GM23248 (cell line): Measurements from ENCODE around the gene CFAP90. TPM values are rescaled to one million over a fixed set of nuclear protein-coding genes. Genes with fewer than 3 reads are reported as not detected.

Source experiments
- DNase-seq: peaks from one replicate; pipeline ENCODE4 v3.0.0-alpha.2; 2015
- H2AFZ ChIP-seq: fragments of 200-600 bp; sonication (generic); 2 replicates; pipeline ENCODE4 v1.6.1; 2016; ENCODE audit warnings: antibody characterized with exemption
- H3F3A ChIP-seq: fragments of 200-600 bp; sonication (generic); 2 replicates; pipeline ENCODE4 v1.6.1; 2016; ENCODE audit warnings: mild to moderate bottlenecking, antibody characterized with exemption, mixed run types; ENCODE audit not compliant: insufficient read depth
- H3K27ac ChIP-seq: fragments of 200-600 bp; sonication (generic); 2 replicates; pipeline ENCODE4 v1.5.1; 2016; ENCODE audit warnings: mild to moderate bottlenecking
- H3K27me3 ChIP-seq: fragments of 200-600 bp; sonication (generic); replicated peaks from 2 replicates; pipeline ENCODE4 v1.6.1; 2016; ENCODE audit warnings: mild to moderate bottlenecking; ENCODE audit not compliant: insufficient read depth
- H3K36me3 ChIP-seq: fragments of 200-600 bp; sonication (generic); 2 replicates; pipeline ENCODE4 v1.6.1; 2016; ENCODE audit warnings: low read depth, mild to moderate bottlenecking
- H3K4me1 ChIP-seq: fragments of 200-600 bp; sonication (generic); 2 replicates; pipeline ENCODE4 v1.6.1; 2016; ENCODE audit warnings: mild to moderate bottlenecking; ENCODE audit not compliant: insufficient read depth
- H3K4me2 ChIP-seq: fragments of 200-600 bp; sonication (generic); one replicate; pipeline ENCODE4 v1.6.1; 2016; ENCODE audit warnings: mild to moderate bottlenecking; ENCODE audit not compliant: unreplicated experiment
- H3K4me3 ChIP-seq: fragments of 200-600 bp; sonication (generic); 2 replicates; pipeline ENCODE4 v1.5.1; 2016; ENCODE audit warnings: mild to moderate bottlenecking
- H3K79me2 ChIP-seq: fragments of 200-600 bp; sonication (generic); 2 replicates; pipeline ENCODE4 v1.6.1; 2016; ENCODE audit warnings: mild to moderate bottlenecking; ENCODE audit not compliant: insufficient read depth
- H3K9ac ChIP-seq: fragments of 200-600 bp; sonication (generic); 2 replicates; pipeline ENCODE4 v1.6.1; 2016; ENCODE audit warnings: mild to moderate bottlenecking
- H3K9me2 ChIP-seq: fragments of 200-600 bp; sonication (generic); 2 replicates; pipeline ENCODE4 v1.6.1; 2016; ENCODE audit warnings: mixed run types, mild to moderate bottlenecking, moderate library complexity; ENCODE audit not compliant: insufficient read depth
- H3K9me3 ChIP-seq: fragments of 200-600 bp; sonication (generic); one replicate; pipeline ENCODE4 v1.6.1; 2017; ENCODE audit warnings: low read depth
- H4K20me1 ChIP-seq: fragments of 200-600 bp; sonication (generic); 2 replicates; pipeline ENCODE4 v1.6.0; 2016; ENCODE audit not compliant: insufficient read depth
- EZH2 ChIP-seq: fragments of 200-600 bp; sonication (generic); IDR thresholded peaks from 2 replicates; pipeline ENCODE4 v1.6.1; 2018; ENCODE audit warnings: antibody characterized with exemption, mild to moderate bottlenecking; ENCODE audit not compliant: insufficient read depth, poor library complexity, severe bottlenecking
- EZH2phosphoT487 ChIP-seq: fragments of 200-600 bp; sonication (generic); IDR thresholded peaks from 2 replicates; pipeline ENCODE4 v1.6.1; 2018; ENCODE audit warnings: antibody characterized with exemption, moderate library complexity, mild to moderate bottlenecking, low read depth; ENCODE audit not compliant: insufficient read depth
- WGBS, 2 experiments: methylation state at CpG; one replicate each; pipeline ENCODE4 v1.1.6; 2015 to 2017; ENCODE audit warnings: low lambda C conversion rate in 2 of 2, low coverage in 1 of 2; ENCODE audit errors: missing lambda C conversion rate in 2 of 2; 5-methylcytosine and 5-hydroxymethylcytosine counted together
- in situ Hi-C: fragments of 300-500 bp; cut with MboI; formaldehyde crosslinking; loops from 2 replicates; pipeline ENCODE4 v1.15.0; 2020
- polyA plus RNA-seq: library from polyadenylated mRNA; unstranded; fragments of >200 nt; fragmentation: Nextera tagmentation; extraction: Ambion mirVana; gene quantifications from 2 replicates; pipeline ENCODE4 v1.2.1, GENCODE V29; 2016
- total RNA-seq: library from RNA; depleted of rRNA; stranded (reverse); fragments of >200 nt; shearing (Covaris generic); gene quantifications from 2 replicates; pipeline ENCODE4 v1.2.3, GENCODE V29; 2014

Gene CFAP90
- total and polyA plus RNA-seq, 2 experiments from 2014 or later, result 0.19 to 0.32 TPM

DNA sequence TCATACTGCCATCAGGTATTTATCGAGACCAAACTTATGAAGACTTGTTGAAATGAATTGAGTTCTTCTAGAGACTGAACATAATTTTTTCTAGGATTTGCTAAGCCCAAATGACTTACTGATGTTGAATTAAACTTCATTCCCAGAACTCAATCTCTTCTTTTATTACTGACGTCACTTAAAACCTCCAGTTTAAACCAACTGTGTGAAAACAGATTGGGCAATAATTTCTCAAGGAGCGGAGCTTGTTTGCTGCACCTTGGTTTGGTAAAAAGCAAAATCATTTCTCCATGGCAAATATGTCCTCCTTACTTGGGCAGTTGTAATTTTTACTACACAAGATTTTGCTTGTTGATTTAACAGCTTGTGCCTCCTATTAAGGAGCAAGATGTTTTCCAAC lies 37.4 kb downstream of the CFAP90 start:
- no peaks in the 10 kb centered on the region for H3K4me1 ChIP-seq
- no peaks in the 10 kb centered on the region for H3K27me3 ChIP-seq
- H3K79me2 ChIP-seq, result no peaks in the 10 kb centered on the region
- H3K36me3 ChIP-seq, result no peaks in the 10 kb centered on the region
- DNase-seq, result no peak
- H4K20me1 ChIP-seq, result no peaks in the 10 kb centered on the region
- no peaks in the 10 kb centered on the region for H3F3A ChIP-seq
- in situ Hi-C loops, result no loop called here
- no peak overlapping the region for H3K4me3 ChIP-seq
- no peak overlapping the region for H3K9ac ChIP-seq
- H3K27ac ChIP-seq, result no peak overlapping the region
- no peak overlapping the region for H3K4me2 ChIP-seq
- no peak overlapping the region for H2AFZ ChIP-seq
- WGBS, 2 experiments, result 42 to 48% methylated on average over 3 of the region's 3 CpGs
- H3K9me3 ChIP-seq, result no peaks in the 10 kb centered on the region
- no peaks in the 10 kb centered on the region for H3K9me2 ChIP-seq
- no peak for TF ChIP-seq EZH2
- TF ChIP-seq EZH2phosphoT487, result no peak

DNA sequence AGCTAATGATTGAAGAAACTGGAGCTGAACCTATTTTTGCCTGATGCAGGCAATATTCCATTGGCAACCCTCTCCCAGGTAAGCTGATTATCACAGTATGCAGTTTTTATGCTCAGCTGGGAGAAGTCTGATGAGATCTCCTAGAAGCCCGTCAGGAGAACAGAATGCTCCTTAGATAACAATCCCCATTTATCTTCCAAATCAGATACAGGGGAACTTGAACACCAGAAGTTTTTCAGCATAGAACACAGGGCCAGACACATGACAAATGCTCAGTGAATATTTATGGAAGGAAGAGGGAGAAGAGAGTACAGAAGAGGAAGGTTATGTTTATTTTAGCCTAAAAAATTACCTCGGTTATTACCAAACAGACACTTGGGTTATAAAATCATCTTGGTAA lies 37.9 kb downstream of the CFAP90 start:
- H3K9me3 ChIP-seq, result no peaks in the 10 kb centered on the region
- H3K27me3 ChIP-seq, result no peaks in the 10 kb centered on the region
- no peaks in the 10 kb centered on the region for H3K79me2 ChIP-seq
- H3K9me2 ChIP-seq, result no peaks in the 10 kb centered on the region
- DNase-seq, result no peak
- no peak overlapping the region for H2AFZ ChIP-seq
- no peak overlapping the region for H3K4me2 ChIP-seq
- in situ Hi-C loops, result no loop called here
- no peak overlapping the region for H3K9ac ChIP-seq
- H3K4me3 ChIP-seq, result no peak overlapping the region
- 23 to 28% methylated on average over 2 of the region's 2 CpGs for WGBS, 2 experiments
- H3F3A ChIP-seq, result no peaks in the 10 kb centered on the region
- no peaks in the 10 kb centered on the region for H3K4me1 ChIP-seq
- H4K20me1 ChIP-seq, result no peaks in the 10 kb centered on the region
- TF ChIP-seq EZH2 (no peak), EZH2phosphoT487 (no peak)
- no peaks in the 10 kb centered on the region for H3K36me3 ChIP-seq
- no peak overlapping the region for H3K27ac ChIP-seq

DNA sequence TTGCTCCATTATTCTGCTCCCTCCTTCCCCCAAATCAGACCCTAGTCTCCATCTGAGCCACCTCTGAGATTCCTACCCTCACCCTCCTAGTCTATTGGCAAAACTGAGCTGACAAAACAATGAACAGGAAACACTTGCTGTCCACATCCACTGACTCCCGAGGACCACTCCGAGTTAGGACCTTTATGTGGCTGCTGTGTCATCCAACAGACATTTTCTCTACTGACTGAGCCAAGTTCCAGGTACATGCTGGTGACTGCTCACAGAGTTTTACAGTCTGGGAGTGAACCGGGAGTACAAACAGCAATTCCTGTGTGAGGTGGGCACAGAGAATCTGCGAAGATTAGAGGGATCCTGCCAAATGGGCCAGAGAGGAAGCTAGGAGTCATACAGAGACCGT lies 39.2 kb downstream of the CFAP90 start:
- H2AFZ ChIP-seq, result no peak overlapping the region
- H3K9me3 ChIP-seq, result no peaks in the 10 kb centered on the region
- in situ Hi-C loops, result no loop called here
- H3K9ac ChIP-seq, result no peak overlapping the region
- no peaks in the 10 kb centered on the region for H3K9me2 ChIP-seq
- H3K79me2 ChIP-seq, result no peaks in the 10 kb centered on the region
- H4K20me1 ChIP-seq, result no peaks in the 10 kb centered on the region
- H3K4me1 ChIP-seq, result no peaks in the 10 kb centered on the region
- no peaks in the 10 kb centered on the region for H3K27me3 ChIP-seq
- H3F3A ChIP-seq, result no peaks in the 10 kb centered on the region
- H3K36me3 ChIP-seq, result no peaks in the 10 kb centered on the region
- no peak overlapping the region for H3K27ac ChIP-seq
- TF ChIP-seq EZH2phosphoT487 (no peak), EZH2 (no peak)
- no peak overlapping the region for H3K4me2 ChIP-seq
- WGBS, 2 experiments, result 65 to 72% methylated on average over 5 of the region's 5 CpGs
- H3K4me3 ChIP-seq, result no peak overlapping the region
- no peak for DNase-seq

DNA sequence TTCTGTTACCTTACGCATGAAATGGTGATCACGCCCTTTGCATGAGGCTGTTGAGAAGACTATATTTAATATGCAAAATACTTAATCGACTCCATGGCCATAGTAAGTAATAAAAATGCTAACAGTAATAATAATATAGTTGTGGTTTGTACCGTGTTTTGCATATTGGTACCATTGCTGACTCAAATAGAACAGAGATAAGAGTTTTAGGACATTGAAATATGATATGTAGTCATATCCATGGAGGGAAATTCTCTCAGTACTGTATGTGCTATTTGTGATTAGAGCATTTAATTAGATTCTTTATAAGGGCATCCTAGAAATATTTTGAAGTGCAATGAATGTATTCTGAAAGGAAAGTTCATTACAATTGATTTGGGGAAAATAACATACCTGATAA lies 41.9 kb downstream of the CFAP90 start:
- Histone ChIP-seq H3K4me1 (no peaks in the 10 kb centered on the region), H3K4me2 (no peak overlapping the region), H3K36me3 (no peaks in the 10 kb centered on the region), H2AFZ (no peak overlapping the region), H3K4me3 (no peak overlapping the region), H4K20me1 (no peaks in the 10 kb centered on the region), H3K9me2 (no peaks in the 10 kb centered on the region), H3K27ac (no peak overlapping the region), H3K27me3 (no peaks in the 10 kb centered on the region), H3K9ac (no peak overlapping the region), H3F3A (no peaks in the 10 kb centered on the region), H3K79me2 (no peaks in the 10 kb centered on the region), H3K9me3 (no peaks in the 10 kb centered on the region)
- no peak for TF ChIP-seq EZH2
- no peak for TF ChIP-seq EZH2phosphoT487
- 59% methylated on average over 4 of the region's 4 CpGs for WGBS, 2 experiments
- in situ Hi-C loops, result no loop called here
- no peak for DNase-seq

DNA sequence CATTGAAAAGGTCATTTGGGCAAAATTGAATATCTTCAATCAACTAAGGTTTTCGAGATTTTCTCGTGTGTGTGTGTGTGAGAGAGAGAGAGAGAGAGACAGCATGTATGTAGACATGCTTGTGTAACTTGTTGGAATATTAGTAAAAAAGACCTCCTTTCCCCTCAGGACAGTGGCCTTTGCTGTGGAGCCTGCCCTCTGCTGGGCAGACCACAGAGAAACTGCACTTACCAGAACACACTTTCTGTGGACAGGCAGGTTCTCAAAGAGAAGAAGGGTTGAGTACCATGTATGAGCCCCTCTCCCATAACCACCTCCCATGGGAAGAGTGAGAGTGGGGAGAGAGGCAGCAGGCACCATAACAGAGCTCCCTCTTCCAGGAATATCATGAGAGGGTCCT lies 45.6 kb downstream of the CFAP90 start:
- Histone ChIP-seq H3K9me3 (no peaks in the 10 kb centered on the region), H3K9me2 (no peaks in the 10 kb centered on the region), H3K27me3 (no peaks in the 10 kb centered on the region), H3K4me1 (no peaks in the 10 kb centered on the region), H3K36me3 (no peaks in the 10 kb centered on the region), H3K79me2 (no peaks in the 10 kb centered on the region), H3F3A (no peaks in the 10 kb centered on the region), H3K9ac (no peak overlapping the region), H3K4me2 (no peak overlapping the region), H2AFZ (no peak overlapping the region), H4K20me1 (no peaks in the 10 kb centered on the region), H3K27ac (no peak overlapping the region), H3K4me3 (no peak overlapping the region)
- in situ Hi-C loops, result no loop called here
- WGBS, 2 experiments, result 48 to 56% methylated on average over 2 of the region's 2 CpGs
- TF ChIP-seq EZH2phosphoT487, result no peak
- TF ChIP-seq EZH2, result no peak
- peak; percentile 14 for DNase-seq
